Measurements from ENCODE around the gene AKR1A1. TPM values are rescaled to one million over a fixed set of nuclear protein-coding genes. Genes with fewer than 3 reads are reported as not detected.
A peak's percentile ranks its signal among the peaks of the same experiment; 100 is the strongest.

The AKR1A1 gene
- total RNA-seq, 2 experiments from 2014 or later: 25.3 to 31.0 TPM

GRCh38 chr1:45545019-45545493 lies 5.6 kb upstream of the AKR1A1 start:
- Mint-ChIP-seq H3K27ac (peak overlapping the region; percentile 29), H3K27me3 (no peaks in the 10 kb centered on the region), H3K9me3 (no peaks in the 10 kb centered on the region), H3K36me3 (ENCODE audit: low read depth) (no peaks in the 10 kb centered on the region), H3K4me1 (ENCODE audit: low read depth) (peaks cover 29% of the 10 kb centered on the region), H3K4me3 (no peak overlapping the region)
- intact Hi-C loops (cut with DNase I, micrococcal nuclease): no loop called here
- no peak overlapping the region for H3K27ac ChIP-seq (ENCODE audit: low read depth in 1 of 2, low read length in 2 of 2)
- H3K4me1 ChIP-seq (ENCODE audit: insufficient read depth, low read length): peaks cover 34% of the 10 kb centered on the region
- ChIA-PET POLR2A (interaction anchor here (5.4 kb wide), 1 partner anchor 24 kb away, joined by 36 read pairs; the partner anchor contains the start of gene PRDX1), CTCF (interaction anchor here (1.1 to 1.6 kb wide), 2 partner anchors 32 to 242 kb away, joined by 3 to 5 read pairs; no protein-coding TSS in a partner anchor)
- TF ChIP-seq CTCF (IDR thresholded peaks at IDR 0.05): no peak
- no peaks in the 10 kb centered on the region for H3K9me3 ChIP-seq (ENCODE audit: control insufficient read depth in 1 of 2, insufficient read depth in 1 of 2, low read length in 2 of 2)
- H3K27me3 ChIP-seq (ENCODE audit: control insufficient read depth in 1 of 2, insufficient read depth in 2 of 2, low read length in 2 of 2): no peaks in the 10 kb centered on the region
- DNase-seq: peak in 2 of 14 experiments; percentile 45 to 46
- H3K36me3 ChIP-seq (ENCODE audit: insufficient read depth, low read length): no peaks in the 10 kb centered on the region
- ATAC-seq (ENCODE audit: poor library complexity): no peak
- H3K4me3 ChIP-seq (ENCODE audit: low read length): no peak overlapping the region

GRCh38 chr1:45545553-45546310 lies 4.9 kb upstream of the AKR1A1 start:
- H3K4me3 Mint-ChIP-seq: no peak overlapping the region
- H3K27ac Mint-ChIP-seq: peak overlapping the region; percentile 29
- peaks cover 41% of the 10 kb centered on the region for H3K4me1 ChIP-seq (ENCODE audit: insufficient read depth, low read length)
- POLR2A ChIA-PET: interaction anchor here (0.6 to 5.4 kb wide), 2 partner anchors 24 to 141 kb away, joined by 3 to 36 read pairs; partner anchors contain the start of genes GPBP1L1 and PRDX1
- DNase-seq: no peak
- intact Hi-C loops (cut with DNase I, micrococcal nuclease): no loop called here
- no peak for ATAC-seq (ENCODE audit: poor library complexity)
- CTCF ChIA-PET: interaction anchor here (1.1 to 1.6 kb wide), 2 partner anchors 33 to 243 kb away, joined by 3 to 5 read pairs; no protein-coding TSS in a partner anchor
- no peaks in the 10 kb centered on the region for H3K27me3 Mint-ChIP-seq
- peaks cover 3% of the 10 kb centered on the region for H3K36me3 Mint-ChIP-seq (ENCODE audit: low read depth)
- H3K27me3 ChIP-seq (ENCODE audit: control insufficient read depth in 1 of 2, insufficient read depth in 2 of 2, low read length in 2 of 2): no peaks in the 10 kb centered on the region
- H3K4me3 ChIP-seq (ENCODE audit: low read length): no peak overlapping the region
- H3K27ac ChIP-seq (ENCODE audit: low read depth in 1 of 2, low read length in 2 of 2): no peak overlapping the region
- no peaks in the 10 kb centered on the region for H3K9me3 Mint-ChIP-seq
- peaks cover 34% of the 10 kb centered on the region for H3K4me1 Mint-ChIP-seq (ENCODE audit: low read depth)
- no peak for TF ChIP-seq CTCF (IDR thresholded peaks at IDR 0.05)
- H3K36me3 ChIP-seq (ENCODE audit: insufficient read depth, low read length): no peaks in the 10 kb centered on the region
- H3K9me3 ChIP-seq (ENCODE audit: control insufficient read depth in 1 of 2, insufficient read depth in 1 of 2, low read length in 2 of 2): no peaks in the 10 kb centered on the region

DNA sequence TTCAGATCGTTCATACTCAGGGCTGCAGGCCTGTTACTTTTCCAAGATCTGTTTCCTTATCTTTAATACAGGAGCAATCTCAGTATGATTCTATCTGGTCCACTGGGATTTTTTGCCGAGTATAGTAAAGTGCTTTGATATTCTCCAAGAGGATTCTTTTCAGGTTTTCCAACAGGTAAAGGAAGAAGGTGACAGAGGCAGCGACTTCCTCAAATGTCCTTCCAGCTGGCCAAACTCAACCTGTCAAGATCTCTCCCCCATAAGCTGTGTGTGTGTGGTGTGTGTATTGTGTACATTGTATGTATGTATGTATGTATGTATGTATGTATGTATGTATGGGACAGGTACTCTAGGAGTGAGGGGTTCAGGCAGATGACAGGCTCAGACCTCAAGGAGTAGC lies 1.1 kb downstream of the AKR1A1 start:
- H3K27ac Mint-ChIP-seq: peak overlapping the region; percentile 89
- intact Hi-C loops (cut with DNase I, micrococcal nuclease): loop anchor here (2.0 to 5.0 kb wide), 5 partner anchors 19 to 249 kb away; partner anchors contain the start of genes PRDX1 (in 1 of the 2) and TESK2 (in 1 of the 2)
- Histone ChIP-seq H3K4me3 (ENCODE audit: low read length) (peak overlapping the region; percentile 73), H3K27ac (ENCODE audit: low read depth in 1 of 2, low read length in 2 of 2) (no peak overlapping the region), H3K4me1 (ENCODE audit: insufficient read depth, low read length) (peaks cover 27% of the 10 kb centered on the region), H3K36me3 (ENCODE audit: insufficient read depth, low read length) (peaks cover 8% of the 10 kb centered on the region), H3K9me3 (ENCODE audit: control insufficient read depth in 1 of 2, insufficient read depth in 1 of 2, low read length in 2 of 2) (no peaks in the 10 kb centered on the region), H3K27me3 (ENCODE audit: control insufficient read depth in 1 of 2, insufficient read depth in 2 of 2, low read length in 2 of 2) (no peaks in the 10 kb centered on the region)
- no peak for ATAC-seq (ENCODE audit: poor library complexity)
- peak overlapping the region; percentile 98 for H3K4me3 Mint-ChIP-seq
- CTCF ChIA-PET: interaction anchor here (1.3 to 2.4 kb wide), 4 partner anchors 30 to 61 kb away, joined by 4 to 20 read pairs (median 7); partner anchors contain the start of genes CCDC163, MMACHC, PRDX1 and TESK2
- H3K9me3 Mint-ChIP-seq: no peaks in the 10 kb centered on the region
- TF ChIP-seq CTCF (IDR thresholded peaks at IDR 0.05): no peak
- DNase-seq: no peak
- POLR2A ChIA-PET: interaction anchor here (0.5 to 2.3 kb wide), 16 partner anchors 14 to 777 kb away, joined by 3 to 46 read pairs (median 5); partner anchors contain the start of genes CCDC163, GPBP1L1, MMACHC and MUTYH
- peaks cover 26% of the 10 kb centered on the region for H3K4me1 Mint-ChIP-seq (ENCODE audit: low read depth)
- peaks cover 21% of the 10 kb centered on the region for H3K36me3 Mint-ChIP-seq (ENCODE audit: low read depth)
- H3K27me3 Mint-ChIP-seq: no peaks in the 10 kb centered on the region

Data from CD4-positive, alpha-beta T cell (primary cell).